Colonic mucosa (tissue), 4 donors: ENCODE results near the gene RUFY4. TPM values are rescaled to one million over a fixed set of nuclear protein-coding genes. Genes with fewer than 3 reads are reported as not detected.

Source experiments
- DNase-seq: peaks from one replicate; pipeline ENCODE4 v3.0.0-alpha.2; 2020
- H3K27ac ChIP-seq: fragments of 200-600 bp; one replicate; pipeline ENCODE4 v1.8.0; 2021
- H3K27me3 ChIP-seq: fragments of 200-600 bp; one replicate; pipeline ENCODE4 v1.8.0; 2021
- H3K36me3 ChIP-seq: fragments of 200-600 bp; one replicate; pipeline ENCODE4 v1.8.0; 2021
- H3K4me1 ChIP-seq: fragments of 200-600 bp; one replicate; pipeline ENCODE4 v1.8.0; 2021; ENCODE audit warnings: mild to moderate bottlenecking
- H3K4me3 ChIP-seq: fragments of 200-600 bp; one replicate; pipeline ENCODE4 v1.8.0; 2021
- H3K9ac ChIP-seq, 2 donors: one replicate each; pipeline ENCODE4 v1.7.0; 2013; ENCODE audit warnings: control low read depth in 2 of 2, low read depth in 2 of 2, low read length in 2 of 2
- H3K9me3 ChIP-seq: fragments of 200-600 bp; one replicate; pipeline ENCODE4 v1.8.0; 2021
- intact Hi-C: fragments of 100-400 bp; cut with DNase I; formaldehyde crosslinking; loops from one replicate; pipeline ENCODE4 v1.14.1; 2022
- total RNA-seq, 2 donors: library from RNA; stranded (reverse); fragmentation: NEBNext Ultra II Directional in 1 of 2; extraction: Animal tissue kit (Norgen Biotek cat#: 25700) in 1 of 2; gene quantifications; one replicate each; pipeline ENCODE4 v1.2.1, GENCODE V29; 2021
- TF ChIP-seq, protein P1 (sequence below): fragments of 200-600 bp; IDR thresholded peaks from one replicate; pipeline ENCODE4 v1.8.0; 2022; ENCODE audit warnings: antibody characterized with exemption, mild to moderate bottlenecking
- donor health status: healthy.
- donor health status: DM: no; HTN: no; CAD: no.
- donor health status: DM: no; HTN: no; CAD: no.

The RUFY4 gene
- total RNA-seq, 2 donors from 2014 or later: not detected

DNA sequence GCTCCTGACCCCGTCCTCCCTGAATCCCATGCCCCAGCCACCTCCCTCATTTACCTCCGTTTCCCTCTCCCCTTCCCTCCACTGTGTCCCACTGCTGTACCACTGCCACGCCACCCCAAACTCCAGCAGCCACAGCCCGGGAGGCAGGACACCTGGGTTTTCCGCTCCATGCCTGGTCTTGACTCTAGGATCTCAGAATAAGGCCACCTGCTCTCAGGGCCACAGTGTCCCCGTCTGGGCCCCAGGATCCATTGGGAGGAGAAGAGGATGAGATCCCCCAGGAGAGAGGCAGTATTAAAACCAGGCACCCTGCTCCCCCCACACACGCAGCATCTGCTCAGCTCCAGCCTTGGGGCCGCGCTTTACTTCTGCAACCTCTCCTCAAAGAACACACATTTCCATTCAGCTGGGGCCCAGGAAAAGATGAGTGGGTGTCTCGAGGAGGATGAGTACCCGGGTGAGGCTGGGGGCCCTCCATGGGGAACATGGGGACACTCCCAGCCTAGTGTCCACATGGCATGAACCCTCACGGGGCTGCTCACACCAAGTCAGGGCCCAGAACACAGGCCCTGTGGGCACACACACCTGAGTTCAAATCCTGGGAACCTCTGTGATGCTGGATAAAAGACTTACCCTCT, 33.5 kb upstream of the RUFY4 start:
- DNase-seq: peak; percentile 10
- no peak overlapping the region for H3K9ac ChIP-seq
- no peaks in the 10 kb centered on the region for H3K27me3 ChIP-seq
- TF ChIP-seq, protein P1, sequence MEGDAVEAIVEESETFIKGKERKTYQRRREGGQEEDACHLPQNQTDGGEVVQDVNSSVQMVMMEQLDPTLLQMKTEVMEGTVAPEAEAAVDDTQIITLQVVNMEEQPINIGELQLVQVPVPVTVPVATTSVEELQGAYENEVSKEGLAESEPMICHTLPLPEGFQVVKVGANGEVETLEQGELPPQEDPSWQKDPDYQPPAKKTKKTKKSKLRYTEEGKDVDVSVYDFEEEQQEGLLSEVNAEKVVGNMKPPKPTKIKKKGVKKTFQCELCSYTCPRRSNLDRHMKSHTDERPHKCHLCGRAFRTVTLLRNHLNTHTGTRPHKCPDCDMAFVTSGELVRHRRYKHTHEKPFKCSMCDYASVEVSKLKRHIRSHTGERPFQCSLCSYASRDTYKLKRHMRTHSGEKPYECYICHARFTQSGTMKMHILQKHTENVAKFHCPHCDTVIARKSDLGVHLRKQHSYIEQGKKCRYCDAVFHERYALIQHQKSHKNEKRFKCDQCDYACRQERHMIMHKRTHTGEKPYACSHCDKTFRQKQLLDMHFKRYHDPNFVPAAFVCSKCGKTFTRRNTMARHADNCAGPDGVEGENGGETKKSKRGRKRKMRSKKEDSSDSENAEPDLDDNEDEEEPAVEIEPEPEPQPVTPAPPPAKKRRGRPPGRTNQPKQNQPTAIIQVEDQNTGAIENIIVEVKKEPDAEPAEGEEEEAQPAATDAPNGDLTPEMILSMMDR: no peak
- no peaks in the 10 kb centered on the region for H3K9me3 ChIP-seq
- H3K4me1 ChIP-seq: no peaks in the 10 kb centered on the region
- no peak overlapping the region for H3K4me3 ChIP-seq
- no peaks in the 10 kb centered on the region for H3K36me3 ChIP-seq
- no peak overlapping the region for H3K27ac ChIP-seq
- intact Hi-C loops: loop anchor here (10.0 kb wide), 1 partner anchor 251 kb away; no protein-coding TSS in a partner anchor

DNA sequence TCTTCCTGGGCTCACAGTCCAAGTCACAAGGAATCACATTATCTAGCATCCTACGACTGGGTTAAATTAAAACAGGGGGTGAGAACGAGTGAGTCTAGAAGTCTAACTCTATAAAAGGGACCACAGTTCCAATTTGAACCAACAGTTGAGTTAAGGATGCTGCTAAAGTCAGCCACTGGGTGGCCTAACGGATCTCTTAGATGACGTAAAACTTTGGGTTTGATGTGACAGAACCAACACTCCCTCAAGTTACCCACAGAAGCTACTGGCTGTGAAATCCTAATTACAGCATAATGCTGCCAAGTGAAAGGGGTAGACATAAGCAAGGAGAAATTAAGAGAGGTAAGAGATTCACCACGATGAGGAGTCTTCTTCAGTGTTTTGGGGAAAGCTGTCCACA, 32.7 kb upstream of the RUFY4 start:
- Histone ChIP-seq H3K27me3 (no peaks in the 10 kb centered on the region), H3K9me3 (no peaks in the 10 kb centered on the region), H3K36me3 (no peaks in the 10 kb centered on the region), H3K9ac (no peak overlapping the region), H3K4me1 (no peaks in the 10 kb centered on the region), H3K4me3 (no peak overlapping the region), H3K27ac (no peak overlapping the region)
- intact Hi-C loops: loop anchor here (10.0 kb wide), 1 partner anchor 252 kb away; no protein-coding TSS in a partner anchor
- TF ChIP-seq, protein P1: no peak
- DNase-seq: no peak

DNA sequence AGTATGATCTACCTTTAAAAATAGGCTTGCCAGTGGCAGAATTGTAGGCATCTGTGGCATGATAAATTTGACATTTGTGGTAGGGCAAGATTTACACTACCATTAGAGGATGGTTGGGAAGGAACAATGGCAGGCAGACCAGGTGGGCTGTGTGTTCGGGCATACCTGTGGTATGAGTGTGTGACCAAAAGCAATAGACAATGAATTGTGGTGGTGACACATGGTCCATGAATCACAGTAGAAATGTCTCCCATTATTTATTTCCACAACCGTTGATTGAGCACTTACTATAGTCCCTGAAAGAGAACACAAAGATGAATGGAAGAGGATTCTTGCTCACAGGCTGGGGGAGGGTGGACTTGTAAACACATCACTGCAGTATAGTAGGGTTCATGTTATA, 29.9 kb upstream of the RUFY4 start:
- Histone ChIP-seq H3K27me3 (no peaks in the 10 kb centered on the region), H3K27ac (no peak overlapping the region), H3K9me3 (no peaks in the 10 kb centered on the region), H3K4me1 (no peaks in the 10 kb centered on the region), H3K36me3 (no peaks in the 10 kb centered on the region), H3K4me3 (no peak overlapping the region), H3K9ac (no peak overlapping the region)
- DNase-seq: no peak
- TF ChIP-seq, protein P1: no peak
- intact Hi-C loops: loop anchor here (10.0 kb wide), 1 partner anchor 254 kb away; no protein-coding TSS in a partner anchor

DNA sequence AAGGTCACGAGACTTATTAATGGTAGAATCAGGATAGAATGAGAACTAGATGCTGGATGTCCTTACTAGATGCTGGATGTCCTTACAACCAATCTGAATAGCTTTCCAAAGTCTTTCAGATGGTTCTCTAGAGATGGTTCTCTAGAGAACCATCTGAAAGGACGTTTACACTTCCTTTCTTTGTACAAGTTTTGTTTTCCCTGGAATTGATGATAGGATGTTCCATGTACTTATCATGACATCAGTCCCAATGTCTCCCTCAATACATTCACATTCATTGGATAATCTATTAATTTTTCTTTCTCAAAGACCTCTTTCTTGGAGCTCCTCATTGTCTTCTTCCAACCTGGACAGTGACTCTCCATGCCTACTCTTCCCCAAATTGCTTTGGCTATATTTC, 28.2 kb upstream of the RUFY4 start:
- H3K9me3 ChIP-seq: no peaks in the 10 kb centered on the region
- TF ChIP-seq, protein P1: no peak
- H3K4me1 ChIP-seq: no peaks in the 10 kb centered on the region
- no peaks in the 10 kb centered on the region for H3K36me3 ChIP-seq
- H3K9ac ChIP-seq: no peak overlapping the region
- no peak overlapping the region for H3K4me3 ChIP-seq
- intact Hi-C loops: no loop called here
- no peak for DNase-seq
- no peak overlapping the region for H3K27ac ChIP-seq
- H3K27me3 ChIP-seq: no peaks in the 10 kb centered on the region

DNA sequence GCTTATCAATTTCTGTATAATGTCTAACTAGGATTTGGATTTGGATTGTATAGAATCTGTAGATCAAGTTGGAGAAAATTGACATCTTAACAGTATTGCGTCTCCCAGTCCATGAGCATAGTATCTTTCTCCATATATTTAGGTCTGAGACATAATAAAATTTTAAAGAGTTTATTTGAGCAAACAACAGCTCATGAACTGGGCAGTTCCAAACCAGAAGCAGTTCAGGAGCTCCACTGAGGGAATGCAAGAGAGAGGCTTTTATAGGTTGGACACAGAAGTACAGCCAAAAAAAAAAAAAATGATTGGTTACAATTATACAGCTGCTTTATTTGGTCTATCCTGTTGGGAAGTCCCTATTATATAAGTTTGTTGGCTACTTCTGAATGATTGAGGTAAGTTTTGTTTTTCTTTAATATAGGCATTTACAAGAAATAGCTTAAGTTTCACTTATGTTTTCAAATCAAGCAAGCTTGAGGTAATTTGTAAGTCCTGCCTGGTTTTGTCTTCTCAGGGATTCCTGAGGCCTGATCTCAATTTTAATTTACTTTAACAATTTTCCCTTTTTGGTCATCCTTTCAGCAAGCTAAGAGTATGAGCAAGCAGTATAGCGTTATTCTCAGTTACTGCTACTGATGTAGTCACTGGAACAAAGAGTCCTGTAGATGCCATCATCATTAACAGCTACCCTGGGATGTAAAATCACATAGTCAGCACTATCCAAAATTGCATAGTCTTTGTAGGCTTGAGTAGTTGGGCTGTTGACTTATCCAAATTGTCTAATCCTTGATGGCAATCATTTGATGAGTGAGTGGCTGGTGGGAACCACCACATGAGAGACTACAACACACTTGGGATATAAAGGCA, 27.5 kb upstream of the RUFY4 start:
- no peak for DNase-seq
- Histone ChIP-seq H3K9me3 (no peaks in the 10 kb centered on the region), H3K4me3 (no peak overlapping the region), H3K27me3 (no peaks in the 10 kb centered on the region), H3K36me3 (no peaks in the 10 kb centered on the region), H3K27ac (no peak overlapping the region), H3K9ac (no peak overlapping the region), H3K4me1 (no peaks in the 10 kb centered on the region)
- intact Hi-C loops: no loop called here
- TF ChIP-seq, protein P1: no peak
